CD4-positive, alpha-beta memory T cell (primary cell): Measurements from ENCODE around the gene PATJ. TPM values are rescaled to one million over a fixed set of nuclear protein-coding genes. Genes with fewer than 3 reads are reported as not detected.

Experiments used
- CTCF ChIA-PET: fragments of 350-600 bp; sonication (Branson Sonifier 250); formaldehyde crosslinking; loops from one replicate; lab custom pipeline; 2021; ENCODE audit warnings: inconsistent platforms; ENCODE audit not compliant: partially characterized antibody; lab: Charles Lee
- POLR2A ChIA-PET: fragments of 350-600 bp; sonication (Branson Sonifier 250); formaldehyde crosslinking; loops from one replicate; lab custom pipeline; 2021; ENCODE audit not compliant: partially characterized antibody; lab: Charles Lee
- DNase-seq, 5 donors: peaks; one replicate each; pipeline versions ENCODE4 v3.0.0 to v3.0.0-alpha.2; 2020 to 2022; ENCODE audit warnings: mixed read lengths in 1 of 5
- H3K27ac ChIP-seq: one replicate; pipeline ENCODE4 v1.7.0; 2013; ENCODE audit warnings: low read depth, low read length
- H3K27me3 ChIP-seq: 2 replicates; pipeline ENCODE4 v1.7.0; 2013; ENCODE audit warnings: mild to moderate bottlenecking, low read length, moderate library complexity; ENCODE audit not compliant: insufficient read depth
- H3K36me3 ChIP-seq: 2 replicates; pipeline ENCODE4 v1.7.0; 2013; ENCODE audit warnings: mild to moderate bottlenecking, low read length, moderate library complexity; ENCODE audit not compliant: insufficient read depth
- H3K4me1 ChIP-seq: 2 replicates; pipeline ENCODE4 v1.7.0; 2013; ENCODE audit warnings: mild to moderate bottlenecking, low read length, moderate library complexity; ENCODE audit not compliant: insufficient read depth
- H3K4me3 ChIP-seq, 2 donors: one replicate each; pipeline ENCODE4 v1.7.0; 2013; ENCODE audit warnings: low read length in 2 of 2, mild to moderate bottlenecking in 1 of 2
- H3K9me3 ChIP-seq, 2 donors: one replicate each; pipeline ENCODE4 v1.7.0; 2013; ENCODE audit warnings: low read length in 2 of 2, control low read depth in 1 of 2; ENCODE audit not compliant: control insufficient read depth in 1 of 2
- H3K27ac Mint-ChIP-seq, 7 donors: one replicate each; pipeline ENCODE4 v1.8.0; 2020 to 2021; ENCODE audit warnings: mixed read lengths in 7 of 7, mild to moderate bottlenecking in 6 of 7, inconsistent platforms in 3 of 7, moderate library complexity in 3 of 7
- H3K27me3 Mint-ChIP-seq, 2 donors: one replicate each; pipeline ENCODE4 v1.8.0; 2020 to 2021; ENCODE audit warnings: mixed read lengths in 2 of 2
- H3K36me3 Mint-ChIP-seq, 2 donors: one replicate each; pipeline ENCODE4 v1.8.0; 2020 to 2021; ENCODE audit warnings: mixed read lengths in 2 of 2, inconsistent platforms in 1 of 2, mild to moderate bottlenecking in 1 of 2
- H3K4me1 Mint-ChIP-seq, 4 donors: one replicate each; pipeline ENCODE4 v1.8.0; 2020 to 2021; ENCODE audit warnings: mixed read lengths in 4 of 4, mild to moderate bottlenecking in 1 of 4
- H3K4me3 Mint-ChIP-seq, 8 donors: one replicate each; pipeline ENCODE4 v1.8.0; 2020 to 2021; ENCODE audit warnings: mixed read lengths in 8 of 8, mild to moderate bottlenecking in 7 of 8, moderate library complexity in 6 of 8, inconsistent platforms in 3 of 8
- H3K9me3 Mint-ChIP-seq, 8 donors: one replicate each; pipeline ENCODE4 v1.8.0; 2020 to 2021; ENCODE audit warnings: mixed read lengths in 8 of 8, mild to moderate bottlenecking in 5 of 8, inconsistent platforms in 3 of 8, moderate library complexity in 1 of 8
- intact Hi-C: fragments of 100-400 bp; cut with micrococcal nuclease; formaldehyde crosslinking; loops from one replicate; pipeline ENCODE4 v1.15.1; 2023
- polyA plus RNA-seq, 2 donors: library from polyadenylated mRNA; unstranded; fragments of 300-500 nt; fragmentation: Illumina TruSeq; gene quantifications; one replicate each; pipeline ENCODE4 v1.2.3, GENCODE V29; 2021
- total RNA-seq, 2 experiments: library from RNA; stranded (reverse); gene quantifications; one replicate each; pipeline ENCODE4 v1.2.3, GENCODE V29; 2021

PATJ gene
- total and polyA plus RNA-seq, 4 experiments from 2014 or later: 10.1 to 49.0 (median 38.0) TPM

- CTCF ChIA-PET: interaction anchor here (1.3 kb wide), 1 partner anchor 21 kb away, joined by 3 read pairs; no protein-coding TSS in a partner anchor
Measured at GRCh38 chr1:62022382-62022983, 280.2 kb downstream of the PATJ start.

GRCh38 chr1:62024690-62025089 lies 282.4 kb downstream of the PATJ start:
- Histone ChIP-seq H3K27me3 (no peaks in the 10 kb centered on the region), H3K36me3 (no peaks in the 10 kb centered on the region), H3K27ac (no peak overlapping the region), H3K9me3 (peaks cover 0 to 4% of the 10 kb centered on the region in 2 donors), H3K4me3 (no peak overlapping the region), H3K4me1 (no peaks in the 10 kb centered on the region)
- H3K4me1 Mint-ChIP-seq: peaks cover 0 to 2% (median under 1%) of the 10 kb centered on the region in 4 donors
- no peak for DNase-seq
- intact Hi-C loops: no loop called here
- H3K9me3 Mint-ChIP-seq: peaks cover 0 to 11% (median 2%) of the 10 kb centered on the region in 8 donors
- no peak overlapping the region for H3K4me3 Mint-ChIP-seq
- ChIA-PET CTCF (interaction anchor here (0.6 kb wide), 1 partner anchor 356 kb away, joined by 4 read pairs; no protein-coding TSS in a partner anchor), POLR2A (no interaction called here)
- H3K27me3 Mint-ChIP-seq: no peaks in the 10 kb centered on the region
- peak overlapping the region in 1 of 7 donors; percentile 19 for H3K27ac Mint-ChIP-seq
- H3K36me3 Mint-ChIP-seq: peaks cover 50 to 75% of the 10 kb centered on the region in 2 donors

More at GRCh38 chr1:62022382-62022983, 280.2 kb downstream of the PATJ start:
- no peak for DNase-seq
- Mint-ChIP-seq H3K4me1 (peaks cover 0 to 2% (median under 1%) of the 10 kb centered on the region in 4 donors), H3K36me3 (peaks cover 50 to 72% of the 10 kb centered on the region in 2 donors), H3K9me3 (peaks cover 0 to 4% (median 0%) of the 10 kb centered on the region in 8 donors), H3K27ac (peak overlapping the region in 1 of 7 donors; percentile 36), H3K4me3 (no peak overlapping the region), H3K27me3 (no peaks in the 10 kb centered on the region)
- no peaks in the 10 kb centered on the region for H3K4me1 ChIP-seq
- intact Hi-C loops: no loop called here
- H3K27me3 ChIP-seq: no peaks in the 10 kb centered on the region
- POLR2A ChIA-PET: no interaction called here
- no peak overlapping the region for H3K27ac ChIP-seq
- no peaks in the 10 kb centered on the region for H3K9me3 ChIP-seq
- no peak overlapping the region for H3K4me3 ChIP-seq
- no peaks in the 10 kb centered on the region for H3K36me3 ChIP-seq

- peaks cover 0 to 4% of the 10 kb centered on the region in 2 donors for H3K9me3 ChIP-seq
- no peaks in the 10 kb centered on the region for H3K27me3 Mint-ChIP-seq
Measured at GRCh38 chr1:62025154-62025553, 282.9 kb downstream of the PATJ start.

GRCh38 chr1:62025892-62026291 lies 283.6 kb downstream of the PATJ start:
- Mint-ChIP-seq H3K4me3 (no peak overlapping the region), H3K27ac (no peak overlapping the region)
- CTCF ChIA-PET: no interaction called here

More at GRCh38 chr1:62025154-62025553, 282.9 kb downstream of the PATJ start:
- no peak overlapping the region for H3K4me3 ChIP-seq
- H3K27me3 ChIP-seq: no peaks in the 10 kb centered on the region
- peaks cover 0 to 11% (median 2%) of the 10 kb centered on the region in 8 donors for H3K9me3 Mint-ChIP-seq
- no peak for DNase-seq
- CTCF ChIA-PET: no interaction called here
- no peak overlapping the region for H3K27ac ChIP-seq
- no peaks in the 10 kb centered on the region for H3K36me3 ChIP-seq
- H3K4me1 ChIP-seq: no peaks in the 10 kb centered on the region
- H3K27ac Mint-ChIP-seq: peak overlapping the region in 2 of 7 donors; percentile 12 to 25
- peaks cover 0 to 2% (median under 1%) of the 10 kb centered on the region in 4 donors for H3K4me1 Mint-ChIP-seq
- POLR2A ChIA-PET: no interaction called here
- H3K36me3 Mint-ChIP-seq: peaks cover 51 to 74% of the 10 kb centered on the region in 2 donors
- no peak overlapping the region for H3K4me3 Mint-ChIP-seq
- intact Hi-C loops: no loop called here

GRCh38 chr1:62029704-62030103 lies 287.4 kb downstream of the PATJ start:
- Mint-ChIP-seq H3K36me3 (peaks cover 39 to 65% of the 10 kb centered on the region in 2 donors), H3K27me3 (no peaks in the 10 kb centered on the region), H3K4me3 (no peak overlapping the region), H3K27ac (peak overlapping the region in 1 of 7 donors; percentile 49), H3K4me1 (peaks cover 0 to 2% (median 0%) of the 10 kb centered on the region in 4 donors), H3K9me3 (peaks cover 0 to 11% (median 2%) of the 10 kb centered on the region in 8 donors)
- H3K4me3 ChIP-seq: no peak overlapping the region
- DNase-seq: no peak
- no peak overlapping the region for H3K27ac ChIP-seq
- no peaks in the 10 kb centered on the region for H3K27me3 ChIP-seq
- no peaks in the 10 kb centered on the region for H3K4me1 ChIP-seq
- POLR2A ChIA-PET: no interaction called here
- H3K9me3 ChIP-seq: peaks cover 0 to 4% of the 10 kb centered on the region in 2 donors
- H3K36me3 ChIP-seq: no peaks in the 10 kb centered on the region
- CTCF ChIA-PET: no interaction called here
- intact Hi-C loops: no loop called here

More at GRCh38 chr1:62025892-62026291, 283.6 kb downstream of the PATJ start:
- no peak overlapping the region for H3K27ac ChIP-seq
- H3K27me3 ChIP-seq: no peaks in the 10 kb centered on the region
- H3K36me3 Mint-ChIP-seq: peaks cover 45 to 72% of the 10 kb centered on the region in 2 donors
- peaks cover 0 to 11% (median 2%) of the 10 kb centered on the region in 8 donors for H3K9me3 Mint-ChIP-seq
- intact Hi-C loops: no loop called here
- DNase-seq: no peak
- POLR2A ChIA-PET: no interaction called here
- H3K4me3 ChIP-seq: no peak overlapping the region
- H3K27me3 Mint-ChIP-seq: no peaks in the 10 kb centered on the region
- peaks cover 0 to 4% of the 10 kb centered on the region in 2 donors for H3K9me3 ChIP-seq
- H3K4me1 ChIP-seq: no peaks in the 10 kb centered on the region
- peaks cover 0 to 2% (median 0%) of the 10 kb centered on the region in 4 donors for H3K4me1 Mint-ChIP-seq
- no peaks in the 10 kb centered on the region for H3K36me3 ChIP-seq

- H3K4me3 Mint-ChIP-seq: no peak overlapping the region
Measured at GRCh38 chr1:62034790-62035189, 292.5 kb downstream of the PATJ start.

GRCh38 chr1:62037274-62037673 lies 295.0 kb downstream of the PATJ start:
- no peaks in the 10 kb centered on the region for H3K4me1 ChIP-seq
- CTCF ChIA-PET: no interaction called here
- intact Hi-C loops: no loop called here
- peak overlapping the region in 1 of 7 donors; percentile 75 for H3K27ac Mint-ChIP-seq
- no peak for DNase-seq
- peaks cover 21 to 23% of the 10 kb centered on the region in 2 donors for H3K36me3 Mint-ChIP-seq
- no peaks in the 10 kb centered on the region for H3K9me3 Mint-ChIP-seq
- H3K9me3 ChIP-seq: no peaks in the 10 kb centered on the region
- peaks cover 0 to 2% (median 0%) of the 10 kb centered on the region in 4 donors for H3K4me1 Mint-ChIP-seq
- POLR2A ChIA-PET: no interaction called here
- no peak overlapping the region for H3K27ac ChIP-seq
- no peak overlapping the region for H3K4me3 Mint-ChIP-seq
- H3K27me3 ChIP-seq: no peaks in the 10 kb centered on the region
- no peak overlapping the region for H3K4me3 ChIP-seq
- no peaks in the 10 kb centered on the region for H3K27me3 Mint-ChIP-seq
- no peaks in the 10 kb centered on the region for H3K36me3 ChIP-seq

More at GRCh38 chr1:62034790-62035189, 292.5 kb downstream of the PATJ start:
- ChIA-PET CTCF (no interaction called here), POLR2A (no interaction called here)
- DNase-seq: no peak
- Mint-ChIP-seq H3K27ac (no peak overlapping the region), H3K27me3 (no peaks in the 10 kb centered on the region), H3K9me3 (no peaks in the 10 kb centered on the region), H3K4me1 (peaks cover 0 to 2% (median 0%) of the 10 kb centered on the region in 4 donors), H3K36me3 (peaks cover 18 to 27% of the 10 kb centered on the region in 2 donors)
- Histone ChIP-seq H3K27ac (no peak overlapping the region), H3K4me1 (no peaks in the 10 kb centered on the region), H3K4me3 (no peak overlapping the region), H3K27me3 (no peaks in the 10 kb centered on the region), H3K9me3 (no peaks in the 10 kb centered on the region), H3K36me3 (no peaks in the 10 kb centered on the region)
- intact Hi-C loops: no loop called here
